ENCODE data around the gene CCDC200. TPM values are rescaled to one million over a fixed set of nuclear protein-coding genes. Genes with fewer than 3 reads are reported as not detected.

Gene CCDC200
- total RNA-seq, 2 experiments from 2014 or later, result 0.53 TPM; not detected in 1

GRCh38 chr17:43224146-43224705, 4.2 kb downstream of the CCDC200 start:
- no peak for DNase-seq
- Mint-ChIP-seq H3K27ac (no peak overlapping the region), H3K4me1 (peaks cover 3% of the 10 kb centered on the region), H3K27me3 (no peaks in the 10 kb centered on the region), H3K4me3 (no peak overlapping the region), H3K36me3 (ENCODE audit: low read depth) (peaks cover 10% of the 10 kb centered on the region), H3K9me3 (no peaks in the 10 kb centered on the region)
- POLR2A ChIA-PET, result interaction anchor here (1.1 kb wide), 1 partner anchor 91 kb away, joined by 6 read pairs; no protein-coding TSS in a partner anchor
- CTCF ChIA-PET, result no interaction called here

GRCh38 chr17:43220511-43221125, 7.8 kb downstream of the CCDC200 start:
- ChIA-PET CTCF (interaction anchor here (0.6 kb wide), 2 partner anchors 19 to 22 kb away, joined by 3 read pairs; no protein-coding TSS in a partner anchor), POLR2A (interaction anchor here (8.8 kb wide), 1 partner anchor 95 kb away, joined by 74 read pairs; no protein-coding TSS in a partner anchor)
- DNase-seq, result no peak
- Mint-ChIP-seq H3K4me3 (no peak overlapping the region), H3K27me3 (no peaks in the 10 kb centered on the region), H3K4me1 (peaks cover 9% of the 10 kb centered on the region), H3K27ac (no peak overlapping the region), H3K36me3 (ENCODE audit: low read depth) (peaks cover 35% of the 10 kb centered on the region), H3K9me3 (no peaks in the 10 kb centered on the region)

GRCh38 chr17:43219746-43220380, 8.6 kb downstream of the CCDC200 start:
- Mint-ChIP-seq H3K27ac (no peak overlapping the region), H3K9me3 (no peaks in the 10 kb centered on the region), H3K27me3 (no peaks in the 10 kb centered on the region), H3K36me3 (ENCODE audit: low read depth) (peaks cover 39% of the 10 kb centered on the region), H3K4me1 (peaks cover 9% of the 10 kb centered on the region), H3K4me3 (no peak overlapping the region)
- POLR2A ChIA-PET, result interaction anchor here (8.8 kb wide), 1 partner anchor 96 kb away, joined by 74 read pairs; no protein-coding TSS in a partner anchor
- CTCF ChIA-PET, result interaction anchor here (0.7 kb wide), 1 partner anchor 657 kb away, joined by 4 read pairs; no protein-coding TSS in a partner anchor
- no peak for DNase-seq

DNA sequence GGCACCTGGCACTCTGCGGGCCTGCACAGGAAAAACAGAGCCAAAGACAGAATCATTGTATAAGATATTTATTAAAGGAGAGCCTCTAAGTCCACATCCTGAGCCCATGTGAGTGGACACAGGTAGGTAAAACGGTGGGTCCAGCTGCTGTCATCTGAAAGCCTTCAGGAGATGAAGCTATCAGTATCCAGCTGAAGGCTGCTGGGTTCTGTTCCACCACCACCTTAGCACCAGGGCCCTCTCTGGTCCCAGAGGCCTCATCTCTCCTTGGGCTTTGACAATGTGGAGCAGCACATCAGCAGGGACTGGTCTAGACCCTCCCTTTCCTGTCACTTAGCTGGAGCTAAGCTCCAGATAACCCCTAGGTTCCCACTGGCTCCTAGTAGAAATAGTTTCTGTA, 9.4 kb downstream of the CCDC200 start:
- Mint-ChIP-seq H3K27ac (no peak overlapping the region), H3K4me3 (no peak overlapping the region), H3K4me1 (peaks cover 8% of the 10 kb centered on the region), H3K9me3 (no peaks in the 10 kb centered on the region), H3K27me3 (no peaks in the 10 kb centered on the region), H3K36me3 (ENCODE audit: low read depth) (peaks cover 35% of the 10 kb centered on the region)
- DNase-seq, result no peak
- ChIA-PET POLR2A (interaction anchor here (8.8 kb wide), 1 partner anchor 97 kb away, joined by 74 read pairs; no protein-coding TSS in a partner anchor), CTCF (interaction anchor here (0.5 kb wide), 1 partner anchor 361 kb away, joined by 3 read pairs; no protein-coding TSS in a partner anchor)

- H3K27me3 Mint-ChIP-seq, result no peaks in the 10 kb centered on the region
- no peaks in the 10 kb centered on the region for H3K9me3 Mint-ChIP-seq
- POLR2A ChIA-PET, result interaction anchor here (8.8 kb wide), 1 partner anchor 98 kb away, joined by 74 read pairs; no protein-coding TSS in a partner anchor
- DNase-seq, result no peak
- no peak overlapping the region for H3K4me3 Mint-ChIP-seq
- peak overlapping the region; percentile 19 for H3K27ac Mint-ChIP-seq
- peaks cover 21% of the 10 kb centered on the region for H3K4me1 Mint-ChIP-seq
- CTCF ChIA-PET, result no interaction called here
- H3K36me3 Mint-ChIP-seq (ENCODE audit: low read depth), result peaks cover 40% of the 10 kb centered on the region
Measured at GRCh38 chr17:43217614-43218087, 10.8 kb downstream of the CCDC200 start.

- Mint-ChIP-seq H3K4me1 (peaks cover 24% of the 10 kb centered on the region), H3K27me3 (no peaks in the 10 kb centered on the region), H3K27ac (no peak overlapping the region), H3K4me3 (no peak overlapping the region), H3K36me3 (ENCODE audit: low read depth) (peaks cover 40% of the 10 kb centered on the region), H3K9me3 (no peaks in the 10 kb centered on the region)
- CTCF ChIA-PET, result no interaction called here
- POLR2A ChIA-PET, result interaction anchor here (1.2 to 8.8 kb wide), 2 partner anchors 99 to 144 kb away, joined by 5 to 74 read pairs; no protein-coding TSS in a partner anchor
- no peak for DNase-seq
Measured at GRCh38 chr17:43216762-43217613, 11.4 kb downstream of the CCDC200 start.

- H3K27ac Mint-ChIP-seq, result no peak overlapping the region
- no peak overlapping the region for H3K4me3 Mint-ChIP-seq
- POLR2A ChIA-PET, result interaction anchor here (1.2 to 8.8 kb wide), 2 partner anchors 99 to 144 kb away, joined by 5 to 74 read pairs; no protein-coding TSS in a partner anchor
- no peak for DNase-seq
- peaks cover 24% of the 10 kb centered on the region for H3K4me1 Mint-ChIP-seq
- H3K36me3 Mint-ChIP-seq (ENCODE audit: low read depth), result peaks cover 40% of the 10 kb centered on the region
- CTCF ChIA-PET, result no interaction called here
- H3K9me3 Mint-ChIP-seq, result no peaks in the 10 kb centered on the region
- no peaks in the 10 kb centered on the region for H3K27me3 Mint-ChIP-seq
Measured at GRCh38 chr17:43216369-43216761, 12.1 kb downstream of the CCDC200 start.

GRCh38 chr17:43215341-43215740, 13.1 kb downstream of the CCDC200 start:
- H3K4me1 Mint-ChIP-seq, result peaks cover 32% of the 10 kb centered on the region
- peaks cover 47% of the 10 kb centered on the region for H3K36me3 Mint-ChIP-seq (ENCODE audit: low read depth)

DNA sequence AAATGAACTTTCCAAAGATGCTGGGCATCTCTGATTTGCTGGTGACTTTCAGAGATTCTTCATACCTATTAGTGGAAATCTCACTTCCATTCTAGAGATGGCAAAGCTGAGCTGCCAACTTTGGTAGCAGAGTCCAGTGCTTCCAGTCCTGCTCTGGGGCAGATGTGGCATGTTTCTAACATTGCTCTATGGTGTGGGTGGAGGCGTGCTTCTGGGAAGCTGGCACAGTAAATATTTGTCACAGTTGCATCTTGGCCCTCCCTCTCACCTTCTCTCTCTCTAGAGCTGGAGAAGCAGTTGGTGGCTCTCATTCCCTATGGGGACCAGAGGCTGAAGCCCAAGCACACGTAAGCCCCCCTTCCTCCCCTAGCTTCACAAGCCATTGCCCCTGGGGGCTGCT, 14.9 kb downstream of the CCDC200 start:
- Mint-ChIP-seq H3K4me1 (peaks cover 36% of the 10 kb centered on the region), H3K9me3 (no peaks in the 10 kb centered on the region), H3K27ac (peak overlapping the region; percentile 16), H3K36me3 (ENCODE audit: low read depth) (peaks cover 55% of the 10 kb centered on the region), H3K4me3 (peak overlapping the region; percentile 81), H3K27me3 (no peaks in the 10 kb centered on the region)
- ChIA-PET CTCF (interaction anchor here (0.6 to 2.9 kb wide), 5 partner anchors 14 to 1412 kb away, joined by 3 to 16 read pairs (median 4); no protein-coding TSS in a partner anchor), POLR2A (interaction anchor here (0.9 to 6.1 kb wide), 8 partner anchors 12 to 215 kb away, joined by 3 to 150 read pairs (median 25); partner anchors contain the start of genes BRCA1, NBR1 and RPL27)
- no peak for DNase-seq

More at GRCh38 chr17:43215341-43215740, 13.1 kb downstream of the CCDC200 start:
- Mint-ChIP-seq H3K27ac (no peak overlapping the region), H3K27me3 (no peaks in the 10 kb centered on the region), H3K9me3 (no peaks in the 10 kb centered on the region), H3K4me3 (no peak overlapping the region)
- CTCF ChIA-PET, result no interaction called here
- DNase-seq, result no peak
- POLR2A ChIA-PET, result interaction anchor here (1.2 to 8.8 kb wide), 2 partner anchors 100 to 145 kb away, joined by 5 to 74 read pairs; no protein-coding TSS in a partner anchor

GRCh38 chr17:43212641-43213490, 15.6 kb downstream of the CCDC200 start:
- CTCF ChIA-PET, result interaction anchor here (1.1 to 2.9 kb wide), 4 partner anchors 13 to 206 kb away, joined by 3 to 16 read pairs (median 4); partner anchors contain the start of gene IFI35
- no peaks in the 10 kb centered on the region for H3K9me3 Mint-ChIP-seq
- peak overlapping the region; percentile 82 for H3K27ac Mint-ChIP-seq
- DNase-seq, result no peak
- H3K4me3 Mint-ChIP-seq, result peak overlapping the region; percentile 81
- no peaks in the 10 kb centered on the region for H3K27me3 Mint-ChIP-seq
- H3K4me1 Mint-ChIP-seq, result peaks cover 35% of the 10 kb centered on the region
- H3K36me3 Mint-ChIP-seq (ENCODE audit: low read depth), result peaks cover 59% of the 10 kb centered on the region
- POLR2A ChIA-PET, result interaction anchor here (1.2 to 6.1 kb wide), 16 partner anchors 9 to 214 kb away, joined by 3 to 150 read pairs (median 11); partner anchors contain the start of genes BRCA1, NBR1 and RPL27
